Fibroblast of the aortic adventitia (primary cell): ENCODE results near the gene TCN2. TPM values are rescaled to one million over a fixed set of nuclear protein-coding genes. Genes with fewer than 3 reads are reported as not detected.
A peak's percentile ranks its signal among the peaks of the same experiment; 100 is the strongest.
"Not testable (repeated sequence)": the region's sequence is repeated elsewhere in the genome, so short reads cannot be mapped to it uniquely, and the experiment has no call there.

ENCODE experiments used
- DNase-seq: peaks from one replicate; pipeline ENCODE4 v3.0.0-alpha.2; 2010; ENCODE audit warnings: low read depth
- H3K4me3 ChIP-seq: 2 replicates; pipeline ENCODE4 v1.5.1; 2011; ENCODE audit warnings: low read depth, mild to moderate bottlenecking, control low read depth, low read length, moderate library complexity
- CTCF ChIP-seq: IDR thresholded peaks from 2 replicates; pipeline ENCODE4 v1.5.1; 2011; ENCODE audit warnings: mild to moderate bottlenecking, low read length, control low read depth, inconsistent platforms; ENCODE audit not compliant: insufficient read depth
- total RNA-seq: library from RNA; depleted of rRNA; stranded (reverse); fragments of >200 nt; gene quantifications from 2 replicates; pipeline ENCODE4 v1.2.3, GENCODE V29; 2012; ENCODE audit warnings: low replicate concordance

TCN2 gene
- total RNA-seq, 1 donor: 13.9 TPM

- TF ChIP-seq CTCF: no peak
- DNase-seq: no peak
- no peak overlapping the region for H3K4me3 ChIP-seq
Observed at GRCh38 chr22:30615543-30615954, 8.6 kb downstream of the TCN2 start.

DNA sequence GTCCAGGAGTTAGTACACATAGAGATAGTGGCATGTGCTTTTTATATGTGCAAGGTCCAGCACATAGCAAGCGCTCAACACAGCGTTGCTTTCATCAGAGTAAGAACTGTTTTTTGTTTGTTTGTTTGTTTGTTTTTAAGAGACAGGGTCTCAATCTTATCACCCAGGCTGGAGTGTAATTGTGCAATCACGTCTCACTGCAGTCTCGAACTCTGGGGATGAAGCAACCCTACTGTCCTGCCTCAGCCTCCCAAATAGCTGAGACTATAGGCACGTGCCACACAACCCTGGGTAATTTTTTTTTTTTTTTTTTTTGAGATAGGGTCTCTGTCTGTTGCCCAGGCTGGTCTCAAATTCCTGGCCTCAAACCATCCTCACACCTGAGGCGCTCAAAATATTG is 10.8 kb downstream of the TCN2 start:
- no peak for TF ChIP-seq CTCF
- no peak for DNase-seq
- H3K4me3 ChIP-seq: no peak overlapping the region

DNA sequence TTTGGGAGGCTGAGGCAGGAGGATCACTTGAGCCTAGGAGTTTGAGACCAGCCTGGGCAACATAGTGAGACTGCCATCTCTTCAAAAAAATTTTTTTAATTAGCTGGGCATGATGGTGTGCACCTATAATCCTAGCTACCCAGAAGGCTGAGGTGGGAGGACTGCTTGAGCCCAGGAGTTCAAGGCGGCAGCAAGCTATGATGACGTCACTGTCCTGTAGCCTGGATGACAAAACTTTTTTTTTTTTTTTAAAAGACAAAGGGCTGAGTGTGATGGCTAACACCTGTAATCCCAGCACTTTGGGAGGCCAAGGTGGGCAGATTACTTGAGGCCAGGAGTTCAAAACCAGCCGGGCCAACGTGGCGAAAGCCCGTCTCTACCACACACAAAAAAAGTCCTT is 12.9 kb downstream of the TCN2 start:
- not testable (repeated sequence) for H3K4me3 ChIP-seq, DNase-seq

DNA sequence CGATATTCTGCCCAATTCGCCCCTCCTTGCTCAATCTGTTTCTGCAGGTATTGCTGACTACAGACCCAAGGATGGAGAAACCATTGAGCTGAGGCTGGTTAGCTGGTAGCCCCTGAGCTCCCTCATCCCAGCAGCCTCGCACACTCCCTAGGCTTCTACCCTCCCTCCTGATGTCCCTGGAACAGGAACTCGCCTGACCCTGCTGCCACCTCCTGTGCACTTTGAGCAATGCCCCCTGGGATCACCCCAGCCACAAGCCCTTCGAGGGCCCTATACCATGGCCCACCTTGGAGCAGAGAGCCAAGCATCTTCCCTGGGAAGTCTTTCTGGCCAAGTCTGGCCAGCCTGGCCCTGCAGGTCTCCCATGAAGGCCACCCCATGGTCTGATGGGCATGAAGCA is 19.4 kb downstream of the TCN2 start:
- DNase-seq: no peak
- TF ChIP-seq CTCF: no peak

DNA sequence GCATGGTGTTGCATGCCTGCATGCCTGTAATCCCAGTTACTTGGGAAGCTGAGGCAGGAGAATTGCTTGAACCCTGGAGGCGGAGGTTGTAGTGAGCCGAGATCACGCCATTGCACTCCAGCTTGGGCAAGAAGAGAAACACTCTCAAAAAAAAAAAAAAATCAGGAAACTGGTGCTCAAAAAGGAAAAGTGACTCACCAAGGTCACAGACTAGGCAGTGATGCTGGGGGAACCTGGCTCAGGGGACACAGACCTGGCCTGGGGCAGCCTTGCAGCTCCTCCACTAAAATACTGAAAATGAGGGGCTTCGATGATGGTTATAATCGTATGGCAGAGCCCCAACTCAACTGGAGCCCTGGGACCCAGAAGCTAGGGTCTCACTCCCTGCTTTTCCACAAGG is 20.5 kb downstream of the TCN2 start:
- no peak for TF ChIP-seq CTCF
- DNase-seq: no peak
- H3K4me3 ChIP-seq: no peak overlapping the region

More for the DNA sequence above, 19.4 kb downstream of the TCN2 start:
- no peak overlapping the region for H3K4me3 ChIP-seq

GRCh38 chr22:30628491-30628890 is 21.5 kb downstream of the TCN2 start:
- no peak for TF ChIP-seq CTCF
- no peak for DNase-seq
- H3K4me3 ChIP-seq: no peak overlapping the region

DNA sequence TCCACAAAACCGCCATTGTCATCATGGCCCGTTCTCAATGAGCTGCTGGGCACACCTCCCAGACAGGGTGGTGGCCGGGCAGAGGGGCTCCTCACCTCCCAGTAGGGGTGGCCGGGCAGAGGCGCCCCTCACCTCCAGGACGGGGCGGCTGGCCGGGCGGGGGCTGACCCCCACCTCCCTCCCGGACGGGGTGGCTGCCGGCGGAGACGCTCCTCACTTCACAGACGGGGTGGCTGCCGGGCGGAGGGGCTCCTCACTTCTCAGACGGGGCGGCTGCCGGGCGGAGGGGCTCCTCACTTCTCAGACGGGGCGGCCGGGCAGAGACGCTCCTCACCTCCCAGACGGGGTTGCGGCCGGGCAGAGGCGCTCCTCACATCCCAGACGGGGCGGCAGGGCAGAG is 24.5 kb downstream of the TCN2 start:
- not testable (repeated sequence) for H3K4me3 ChIP-seq, DNase-seq

DNA sequence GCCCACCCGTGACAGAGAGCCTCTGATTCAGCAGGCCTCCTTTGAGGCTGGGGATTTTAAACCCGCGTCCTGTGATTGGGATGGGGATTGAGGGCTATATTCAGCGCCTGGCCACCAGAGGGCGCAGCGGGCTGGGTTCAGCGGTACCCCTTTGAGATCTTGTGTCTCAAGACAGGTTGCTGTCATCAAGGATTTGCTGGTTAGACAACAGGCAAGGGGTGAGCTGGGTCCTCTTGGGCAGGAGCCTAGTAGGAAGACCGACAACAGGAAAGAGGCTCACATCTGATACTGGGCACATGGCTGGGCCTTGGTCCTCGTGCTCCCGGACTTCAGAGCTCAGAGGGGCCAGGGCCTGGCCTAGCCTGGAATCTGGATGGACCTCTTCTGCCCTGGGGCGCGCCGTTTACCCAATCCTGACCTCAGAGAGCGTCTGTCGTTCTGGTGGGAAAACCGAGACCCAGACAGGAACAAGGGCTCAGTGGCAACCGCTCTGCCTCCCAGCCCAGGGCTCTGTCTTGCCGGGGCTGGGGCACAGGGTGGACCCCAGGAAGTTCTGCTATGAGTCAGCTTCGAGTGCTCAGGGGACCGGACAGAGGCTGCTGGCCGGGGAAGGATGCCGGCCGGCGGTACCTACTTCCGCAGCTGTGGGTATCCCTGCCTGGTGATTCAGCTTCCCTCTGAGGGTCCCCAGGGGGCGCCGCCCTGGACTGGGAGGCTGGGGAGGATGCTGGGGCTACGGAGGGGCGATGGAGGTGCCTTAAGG is 27.7 kb downstream of the TCN2 start:
- peak overlapping the region; percentile 58 for H3K4me3 ChIP-seq
- peak; percentile 94 for TF ChIP-seq CTCF
- DNase-seq: peak; percentile 89
